Activated CD4-positive, alpha-beta memory T cell treated with anti-CD3 and anti-CD28 coated beads for 36 hours (primary cell): Measurements from ENCODE around the gene NGFR. TPM values are rescaled to one million over a fixed set of nuclear protein-coding genes. Genes with fewer than 3 reads are reported as not detected.
A peak's percentile ranks its signal among the peaks of the same experiment; 100 is the strongest.
"Not testable (repeated sequence)": the region's sequence is repeated elsewhere in the genome, so short reads cannot be mapped to it uniquely, and the experiment has no call there.

Experiments used
- CTCF ChIA-PET: fragments of 350-600 bp; sonication (Branson Sonifier 250); formaldehyde crosslinking; loops from one replicate; lab custom pipeline; 2021; ENCODE audit warnings: antibody characterized with exemption, inconsistent platforms; lab: Charles Lee
- POLR2A ChIA-PET: fragments of 350-600 bp; sonication (Branson Sonifier 250); formaldehyde crosslinking; loops from one replicate; lab custom pipeline; 2021; ENCODE audit warnings: antibody characterized with exemption; lab: Charles Lee
- DNase-seq: peaks from one replicate; pipeline ENCODE4 v3.0.0-alpha.2; 2020
- H3K27ac Mint-ChIP-seq: one replicate; pipeline ENCODE4 v1.8.0; 2021; ENCODE audit warnings: mixed read lengths
- H3K27me3 Mint-ChIP-seq: one replicate; pipeline ENCODE4 v1.8.0; 2021; ENCODE audit warnings: mixed read lengths
- H3K36me3 Mint-ChIP-seq: one replicate; pipeline ENCODE4 v1.8.0; 2021; ENCODE audit warnings: mixed read lengths
- H3K4me1 Mint-ChIP-seq: one replicate; pipeline ENCODE4 v1.8.0; 2021; ENCODE audit warnings: low read depth, mixed read lengths
- H3K4me3 Mint-ChIP-seq: one replicate; pipeline ENCODE4 v1.8.0; 2021; ENCODE audit warnings: mild to moderate bottlenecking, mixed read lengths
- H3K9me3 Mint-ChIP-seq: one replicate; pipeline ENCODE4 v1.8.0; 2021; ENCODE audit warnings: mixed read lengths
- intact Hi-C: fragments of 100-400 bp; cut with micrococcal nuclease; formaldehyde crosslinking; loops from one replicate; pipeline ENCODE4 v1.15.1; 2023
- total RNA-seq, 2 experiments: library from RNA; stranded (reverse); gene quantifications; one replicate each; pipeline ENCODE4 v1.2.3, GENCODE V29; 2021

NGFR gene
- total RNA-seq, 2 experiments from 2014 or later: 0.17 to 0.21 TPM

GRCh38 chr17:49545007-49545660 is 50.0 kb downstream of the NGFR start:
- H3K4me1 Mint-ChIP-seq: no peaks in the 10 kb centered on the region
- ChIA-PET CTCF (interaction anchor here (0.8 to 2.0 kb wide), 3 partner anchors 11 to 137 kb away, joined by 3 to 5 read pairs (median 4); no protein-coding TSS in a partner anchor), POLR2A (no interaction called here)
- no peaks in the 10 kb centered on the region for H3K36me3 Mint-ChIP-seq
- intact Hi-C loops: no loop called here
- DNase-seq: no peak
- peaks cover 1% of the 10 kb centered on the region for H3K27me3 Mint-ChIP-seq
- no peak overlapping the region for H3K27ac Mint-ChIP-seq
- no peak overlapping the region for H3K4me3 Mint-ChIP-seq
- peaks cover 22% of the 10 kb centered on the region for H3K9me3 Mint-ChIP-seq

GRCh38 chr17:49545806-49546545 is 50.9 kb downstream of the NGFR start:
- Mint-ChIP-seq H3K4me1 (no peaks in the 10 kb centered on the region), H3K27ac (no peak overlapping the region), H3K27me3 (peaks cover 1% of the 10 kb centered on the region), H3K4me3 (no peak overlapping the region), H3K36me3 (no peaks in the 10 kb centered on the region), H3K9me3 (peaks cover 22% of the 10 kb centered on the region)
- ChIA-PET POLR2A (no interaction called here), CTCF (interaction anchor here (1.0 to 2.0 kb wide), 2 partner anchors 10 to 138 kb away, joined by 3 to 5 read pairs; no protein-coding TSS in a partner anchor)
- intact Hi-C loops: no loop called here
- DNase-seq: no peak

DNA sequence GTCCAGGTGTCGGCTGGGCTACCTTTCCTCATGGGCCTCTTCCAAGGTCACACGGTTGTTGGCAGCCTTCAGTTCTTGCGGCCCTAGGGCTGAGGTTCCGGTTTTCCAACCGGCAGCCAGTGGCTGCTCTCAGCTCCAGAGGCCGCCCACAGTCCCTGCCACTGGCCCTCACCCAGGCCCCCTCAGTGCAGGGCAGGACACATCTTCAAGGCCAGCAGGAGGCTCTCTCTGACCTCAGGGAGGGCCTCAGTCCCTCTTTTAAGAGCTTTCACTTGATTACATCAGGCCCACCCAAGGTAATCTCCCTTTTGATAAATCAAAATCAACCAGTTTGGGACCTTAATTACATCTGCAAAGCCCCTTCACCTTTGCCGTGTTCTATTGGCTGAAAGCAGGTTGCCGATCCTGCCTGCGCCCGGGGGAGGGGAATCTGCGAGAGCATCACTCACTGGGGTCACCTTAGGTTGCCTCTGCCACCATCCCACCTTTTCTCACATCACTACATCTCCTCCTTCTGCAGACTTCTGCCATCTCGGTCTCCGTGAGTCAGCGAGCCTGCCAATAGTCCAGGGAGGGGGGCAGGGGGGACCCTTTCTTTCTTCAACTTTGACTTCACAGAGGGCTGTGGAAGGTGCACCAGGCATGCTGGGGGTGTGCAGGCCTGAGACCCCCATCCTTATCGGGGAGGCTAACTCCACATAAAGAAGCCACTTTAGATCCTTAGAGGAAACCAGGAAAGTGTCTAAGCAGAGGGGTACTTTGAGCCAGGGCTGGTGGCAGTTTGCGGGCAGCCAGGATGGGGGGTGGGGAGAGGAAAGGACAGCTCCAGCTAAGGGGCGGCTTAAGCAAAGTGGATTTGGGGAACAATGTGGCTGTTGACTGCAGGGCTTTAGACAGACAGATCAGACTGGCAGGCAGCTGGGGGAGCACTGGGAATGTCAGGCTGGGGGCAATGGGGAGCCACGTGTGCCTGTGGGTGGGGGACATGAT is 51.7 kb downstream of the NGFR start:
- DNase-seq: no peak
- Mint-ChIP-seq H3K36me3 (no peaks in the 10 kb centered on the region), H3K4me1 (no peaks in the 10 kb centered on the region), H3K4me3 (no peak overlapping the region), H3K27me3 (peaks cover 1% of the 10 kb centered on the region), H3K27ac (no peak overlapping the region), H3K9me3 (peaks cover 13% of the 10 kb centered on the region)
- POLR2A ChIA-PET: no interaction called here
- intact Hi-C loops: no loop called here
- CTCF ChIA-PET: interaction anchor here (0.9 to 2.0 kb wide), 3 partner anchors 9 to 139 kb away, joined by 3 to 5 read pairs (median 3); no protein-coding TSS in a partner anchor

GRCh38 chr17:49547566-49547965 is 52.5 kb downstream of the NGFR start:
- H3K4me1 Mint-ChIP-seq: no peaks in the 10 kb centered on the region
- H3K4me3 Mint-ChIP-seq: no peak overlapping the region
- no peaks in the 10 kb centered on the region for H3K36me3 Mint-ChIP-seq
- H3K9me3 Mint-ChIP-seq: peaks cover 9% of the 10 kb centered on the region
- H3K27me3 Mint-ChIP-seq: peaks cover 1% of the 10 kb centered on the region
- no peak overlapping the region for H3K27ac Mint-ChIP-seq
- DNase-seq: no peak
- CTCF ChIA-PET: interaction anchor here (0.9 kb wide), 1 partner anchor 51 kb away, joined by 3 read pairs; no protein-coding TSS in a partner anchor
- intact Hi-C loops: no loop called here
- POLR2A ChIA-PET: no interaction called here

DNA sequence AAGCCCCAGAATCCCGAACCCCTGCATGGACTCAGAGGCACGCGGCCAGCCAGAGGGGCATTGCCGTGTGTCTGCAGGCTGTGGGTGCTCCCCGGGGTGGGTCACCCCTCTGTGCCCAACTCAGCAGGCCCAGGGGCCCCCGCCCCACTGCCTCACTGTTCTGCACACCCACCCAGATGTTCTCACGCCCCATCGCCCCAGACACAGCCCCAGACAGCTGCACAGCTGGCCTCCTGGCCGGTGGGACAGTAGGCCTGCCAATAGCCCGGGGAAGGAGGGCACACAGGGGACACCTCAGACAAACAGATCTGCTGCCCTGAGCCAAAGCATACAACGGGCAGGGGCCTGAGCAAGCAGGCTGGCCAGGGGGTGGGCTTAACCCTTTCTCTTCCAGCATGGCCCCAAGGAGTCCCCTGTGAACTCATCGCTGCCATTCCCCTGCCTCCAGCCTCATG is 53.0 kb downstream of the NGFR start:
- peaks cover 1% of the 10 kb centered on the region for H3K27me3 Mint-ChIP-seq
- POLR2A ChIA-PET: no interaction called here
- no peaks in the 10 kb centered on the region for H3K4me1 Mint-ChIP-seq
- H3K36me3 Mint-ChIP-seq: no peaks in the 10 kb centered on the region
- H3K4me3 Mint-ChIP-seq: no peak overlapping the region
- no peak overlapping the region for H3K27ac Mint-ChIP-seq
- intact Hi-C loops: loop anchor here (2.0 kb wide), 1 partner anchor 139 kb away; no protein-coding TSS in a partner anchor
- peaks cover 9% of the 10 kb centered on the region for H3K9me3 Mint-ChIP-seq
- DNase-seq: no peak
- CTCF ChIA-PET: no interaction called here

DNA sequence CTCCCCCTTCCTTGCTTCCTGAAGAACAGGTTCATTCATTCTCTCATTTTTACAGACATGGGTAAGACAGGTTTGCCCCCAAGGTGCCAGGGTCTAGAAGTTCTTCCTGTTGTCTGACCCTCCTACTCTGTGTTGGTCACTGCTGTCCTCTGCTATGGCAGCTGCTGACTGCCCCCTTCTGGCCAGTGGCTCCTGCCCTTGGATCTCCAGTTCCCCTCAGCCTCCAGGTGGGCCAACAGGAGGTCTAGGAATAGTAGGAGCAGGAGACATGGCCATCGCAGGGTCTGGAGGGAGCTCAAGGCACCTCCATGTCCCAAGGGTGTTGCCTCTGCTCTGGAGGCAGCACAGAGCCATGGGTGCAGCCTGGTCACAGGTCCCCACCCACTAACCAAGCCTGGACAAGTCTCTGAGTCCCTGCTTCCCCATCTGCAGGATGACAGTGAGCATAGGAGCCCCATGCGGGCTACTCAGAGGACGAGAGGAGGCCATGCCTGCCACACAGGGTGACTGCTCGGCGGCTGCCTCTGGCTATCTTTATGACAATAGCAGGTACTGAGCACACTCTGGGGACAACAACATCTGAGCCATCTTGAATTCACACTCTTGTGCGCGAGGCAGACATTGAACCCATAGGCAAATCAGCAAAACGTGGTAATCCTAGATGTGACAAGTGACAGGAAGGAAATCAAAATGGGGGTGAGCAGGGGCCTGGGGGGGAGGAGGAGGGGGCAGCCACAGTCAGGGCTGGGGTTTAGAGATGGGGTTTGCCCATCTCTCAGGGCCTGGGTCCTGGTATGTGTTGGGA is 53.6 kb downstream of the NGFR start:
- Mint-ChIP-seq H3K4me1 (no peaks in the 10 kb centered on the region), H3K27ac (no peak overlapping the region), H3K4me3 (no peak overlapping the region), H3K9me3 (peaks cover 5% of the 10 kb centered on the region), H3K27me3 (peaks cover 1% of the 10 kb centered on the region), H3K36me3 (no peaks in the 10 kb centered on the region)
- intact Hi-C loops: loop anchor here (2.0 kb wide), 1 partner anchor 140 kb away; no protein-coding TSS in a partner anchor
- ChIA-PET CTCF (no interaction called here), POLR2A (no interaction called here)
- peak; percentile 37 for DNase-seq

DNA sequence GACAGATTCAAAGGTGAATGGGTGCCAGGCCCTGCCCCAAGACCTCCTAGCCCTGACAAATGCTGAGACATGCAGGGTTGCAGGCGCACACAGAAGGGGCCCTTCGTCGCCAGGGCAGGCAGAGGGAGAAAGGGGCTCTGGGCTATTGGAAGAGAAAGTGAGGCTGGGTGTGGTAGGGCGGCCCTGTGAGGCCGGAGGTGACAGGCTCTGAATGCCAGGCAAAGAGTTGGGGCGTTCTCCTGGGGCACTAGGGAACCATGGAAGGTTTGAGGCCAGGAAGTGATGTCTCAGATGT is 54.2 kb downstream of the NGFR start:
- ChIA-PET POLR2A (no interaction called here), CTCF (no interaction called here)
- Mint-ChIP-seq H3K36me3 (no peaks in the 10 kb centered on the region), H3K9me3 (no peaks in the 10 kb centered on the region), H3K4me1 (no peaks in the 10 kb centered on the region), H3K27me3 (no peaks in the 10 kb centered on the region), H3K27ac (no peak overlapping the region), H3K4me3 (no peak overlapping the region)
- intact Hi-C loops: loop anchor here (2.0 kb wide), 1 partner anchor 140 kb away; no protein-coding TSS in a partner anchor
- DNase-seq: no peak

- H3K27ac Mint-ChIP-seq: no peak overlapping the region
- H3K4me1 Mint-ChIP-seq: no peaks in the 10 kb centered on the region
- no peak overlapping the region for H3K4me3 Mint-ChIP-seq
- no peaks in the 10 kb centered on the region for H3K9me3 Mint-ChIP-seq
- CTCF ChIA-PET: interaction anchor here (0.6 kb wide), 1 partner anchor 129 kb away, joined by 3 read pairs; no protein-coding TSS in a partner anchor
- H3K36me3 Mint-ChIP-seq: no peaks in the 10 kb centered on the region
- POLR2A ChIA-PET: no interaction called here
- intact Hi-C loops: loop anchor here (2.0 to 10.0 kb wide), 2 partner anchors 141 to 255 kb away; no protein-coding TSS in a partner anchor
- no peak for DNase-seq
- no peaks in the 10 kb centered on the region for H3K27me3 Mint-ChIP-seq
Measured at GRCh38 chr17:49549691-49550678, 54.9 kb downstream of the NGFR start.

DNA sequence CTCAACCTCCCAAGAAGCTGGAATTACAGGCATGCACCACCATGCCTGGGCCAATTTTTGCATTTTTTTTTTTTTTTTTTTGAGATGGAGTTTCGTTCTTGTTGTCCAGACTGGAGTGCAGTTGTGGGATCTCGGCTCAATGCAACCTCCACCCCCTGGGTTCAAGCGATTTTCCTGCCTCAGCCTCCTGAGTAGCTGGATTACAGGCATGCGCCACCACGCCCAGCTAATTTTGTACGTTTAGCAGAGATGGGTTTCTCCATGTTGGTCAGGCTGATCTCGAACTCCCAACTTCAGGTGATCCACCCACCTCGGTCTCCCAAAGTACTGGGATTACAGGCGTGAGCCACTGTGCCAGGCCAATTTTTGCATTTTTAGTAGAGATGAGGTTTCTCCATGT is 55.7 kb downstream of the NGFR start:
- intact Hi-C loops: loop anchor here (10.0 kb wide), 1 partner anchor 256 kb away; no protein-coding TSS in a partner anchor
- H3K27me3 Mint-ChIP-seq, H3K36me3 Mint-ChIP-seq, DNase-seq, H3K9me3 Mint-ChIP-seq, H3K4me1 Mint-ChIP-seq, H3K4me3 Mint-ChIP-seq, POLR2A ChIA-PET, H3K27ac Mint-ChIP-seq: not testable (repeated sequence)
- CTCF ChIA-PET: interaction anchor here (0.8 to 0.9 kb wide), 2 partner anchors 48 to 143 kb away, joined by 3 read pairs; no protein-coding TSS in a partner anchor
